Adipose tissue (tissue), 3 donors: ENCODE data around the gene OS9. TPM values are rescaled to one million over a fixed set of nuclear protein-coding genes. Genes with fewer than 3 reads are reported as not detected.

Experiments used
- H3K27ac ChIP-seq: one replicate; pipeline ENCODE4 v1.5.1; 2013; ENCODE audit warnings: low read depth, low read length
- WGBS, 3 donors: extraction: QIAGEN DNeasy Blood & Tissue Kit; methylation state at CpG; one replicate each; pipeline ENCODE4 v1.1.7; 2013; 5-methylcytosine and 5-hydroxymethylcytosine counted together
- polyA plus RNA-seq, 3 donors: library from polyadenylated mRNA; stranded (reverse); fragments of 200-250 nt; gene quantifications; one replicate each; pipeline ENCODE4 v1.2.3, GENCODE V29; 2013
- donor health status: healthy with polysubstance abuse.
- donor health status: Bipolar disorder and iron deficiency.
- donor health status: healthy.

Gene OS9
- polyA plus RNA-seq, 3 donors = 176 to 204 (median 192) TPM

DNA sequence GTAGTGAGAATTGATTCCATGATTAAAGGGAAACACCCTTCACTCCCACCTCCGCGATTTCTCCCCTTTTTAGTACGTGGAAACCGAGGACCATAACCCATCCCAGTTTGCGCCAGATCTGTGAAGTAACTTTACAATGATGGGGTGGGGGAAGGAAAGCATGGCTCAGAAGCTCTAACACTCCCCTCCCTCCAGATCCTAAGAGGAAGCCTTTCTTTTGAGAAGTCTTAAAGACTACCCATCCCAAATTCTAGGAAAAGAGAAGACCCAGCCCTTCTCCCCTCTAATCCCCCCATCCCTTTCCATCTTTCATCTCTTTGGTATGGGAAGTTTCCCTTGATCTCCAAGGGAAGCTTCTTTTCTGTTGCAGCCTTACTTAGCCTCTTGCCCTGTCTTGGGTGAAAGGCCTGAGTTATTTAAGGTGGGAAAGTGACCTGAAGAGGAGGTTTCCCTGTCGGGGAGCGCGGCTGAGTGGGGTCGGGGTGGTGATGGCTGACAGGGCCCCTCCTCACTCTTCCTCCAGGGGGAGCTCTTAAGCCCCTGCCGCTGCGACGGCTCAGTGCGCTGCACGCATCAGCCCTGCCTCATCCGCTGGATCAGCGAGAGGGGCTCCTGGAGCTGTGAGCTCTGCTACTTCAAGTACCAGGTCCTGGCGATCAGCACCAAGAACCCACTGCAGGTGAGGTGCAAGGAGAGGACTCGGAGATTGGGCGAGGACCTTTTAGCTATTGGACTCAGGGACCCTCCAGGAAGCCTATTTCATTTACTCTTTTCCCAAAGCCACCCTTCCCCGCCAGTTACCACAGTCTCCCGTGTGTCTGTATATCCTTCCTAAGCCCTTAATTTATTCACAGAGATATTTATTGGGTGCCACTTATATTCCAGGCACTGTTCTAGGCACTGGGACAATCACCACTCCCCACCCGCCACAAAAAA lies 62.7 kb downstream of the OS9 start:
- 36 to 55% (median 46%) methylated on average over 21 to 22 of the region's 22 CpGs for whole genome bisulfite sequencing, 3 donors
- no peak overlapping the region for H3K27ac ChIP-seq

DNA sequence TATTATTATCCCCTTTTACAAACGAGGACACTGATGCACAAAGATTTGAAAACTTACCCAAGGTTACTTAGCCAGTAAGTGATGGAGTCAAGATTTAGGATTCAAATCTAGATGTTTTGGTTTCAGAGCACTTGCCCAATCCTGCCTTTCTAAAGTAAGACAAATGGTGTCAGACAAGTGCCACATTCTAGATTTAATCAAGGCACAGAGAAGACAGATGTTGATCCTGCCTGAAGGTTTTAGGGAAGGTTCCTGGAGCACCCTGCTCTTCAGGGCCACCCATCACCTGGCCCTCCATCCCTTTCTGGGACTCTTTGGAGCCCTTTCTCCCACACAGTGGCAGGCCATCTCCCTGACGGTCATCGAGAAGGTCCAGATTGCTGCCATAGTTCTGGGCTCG lies 63.8 kb downstream of the OS9 start:
- H3K27ac ChIP-seq = no peak overlapping the region
- 95 to 96% (median 95%) methylated on average over 4 of the region's 4 CpGs for WGBS, 3 donors

DNA sequence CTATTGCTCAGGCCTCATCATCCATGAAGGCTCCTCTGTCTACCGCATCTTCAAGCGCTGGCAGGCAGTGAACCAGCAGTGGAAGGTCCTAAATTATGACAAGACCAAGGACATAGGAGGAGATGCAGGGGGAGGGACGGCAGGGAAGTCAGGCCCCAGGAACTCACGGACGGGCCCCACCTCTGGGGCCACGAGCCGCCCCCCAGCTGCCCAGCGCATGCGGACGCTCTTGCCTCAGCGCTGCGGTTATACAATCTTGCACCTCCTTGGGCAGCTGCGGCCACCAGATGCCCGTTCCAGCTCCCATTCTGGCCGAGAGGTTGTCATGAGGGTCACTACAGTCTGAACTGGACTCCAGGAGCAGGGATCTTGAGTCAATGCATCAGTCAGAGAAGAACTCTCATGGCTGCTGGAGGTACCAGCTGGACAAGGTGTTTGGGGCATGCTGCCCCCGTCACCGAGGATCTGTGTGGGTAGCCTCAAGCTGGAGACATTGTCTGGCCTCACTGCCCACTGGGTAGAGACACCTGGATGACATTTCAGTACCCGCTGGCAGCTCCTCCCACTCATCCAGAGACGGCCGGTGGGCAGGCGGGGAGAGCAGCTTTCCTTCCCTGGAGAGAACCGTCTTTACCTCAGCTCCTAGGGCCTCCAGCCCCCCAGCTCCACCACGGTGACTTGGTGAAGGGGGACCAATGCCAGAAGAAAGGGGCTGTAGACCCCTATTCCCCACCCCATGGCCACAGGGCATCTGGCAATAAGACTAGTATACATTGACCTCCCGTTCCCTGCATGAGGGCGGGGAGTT lies 64.8 kb downstream of the OS9 start:
- H3K27ac ChIP-seq = no peak overlapping the region
- WGBS, 3 donors = 91 to 97% (median 94%) methylated on average over 25 of the region's 25 CpGs

DNA sequence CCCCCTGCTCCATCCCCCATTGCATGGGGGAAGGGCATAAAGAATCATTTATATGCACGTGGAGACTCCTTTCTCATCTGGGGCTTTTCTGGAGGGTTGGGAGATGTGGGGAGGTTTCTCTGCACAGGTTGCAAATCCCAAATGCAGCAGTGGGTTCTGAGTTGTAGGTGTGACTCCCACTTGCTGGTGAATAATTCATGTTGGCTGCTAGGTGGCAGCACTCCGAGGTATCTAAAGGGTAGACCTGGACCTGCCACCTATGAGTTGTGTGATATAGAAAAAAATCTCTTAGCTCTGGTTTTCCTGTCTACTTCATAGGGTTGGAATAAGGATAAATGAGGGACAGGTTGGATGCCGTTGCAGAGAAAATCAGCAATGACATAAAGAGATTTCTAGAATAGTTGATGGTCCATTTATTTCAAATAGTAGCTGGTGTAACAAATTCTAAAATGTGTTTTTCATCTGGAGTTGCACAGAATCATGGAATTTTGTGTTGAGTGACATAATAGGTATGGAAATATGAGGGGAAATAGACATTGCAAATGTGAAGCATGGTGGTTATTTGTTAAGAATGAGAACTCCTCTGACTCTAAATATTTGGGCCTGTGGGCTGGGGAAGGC lies 65.5 kb downstream of the OS9 start:
- 22 to 45% (median 42%) methylated on average over 3 of the region's 3 CpGs for WGBS, 3 donors
- no peak overlapping the region for H3K27ac ChIP-seq

DNA sequence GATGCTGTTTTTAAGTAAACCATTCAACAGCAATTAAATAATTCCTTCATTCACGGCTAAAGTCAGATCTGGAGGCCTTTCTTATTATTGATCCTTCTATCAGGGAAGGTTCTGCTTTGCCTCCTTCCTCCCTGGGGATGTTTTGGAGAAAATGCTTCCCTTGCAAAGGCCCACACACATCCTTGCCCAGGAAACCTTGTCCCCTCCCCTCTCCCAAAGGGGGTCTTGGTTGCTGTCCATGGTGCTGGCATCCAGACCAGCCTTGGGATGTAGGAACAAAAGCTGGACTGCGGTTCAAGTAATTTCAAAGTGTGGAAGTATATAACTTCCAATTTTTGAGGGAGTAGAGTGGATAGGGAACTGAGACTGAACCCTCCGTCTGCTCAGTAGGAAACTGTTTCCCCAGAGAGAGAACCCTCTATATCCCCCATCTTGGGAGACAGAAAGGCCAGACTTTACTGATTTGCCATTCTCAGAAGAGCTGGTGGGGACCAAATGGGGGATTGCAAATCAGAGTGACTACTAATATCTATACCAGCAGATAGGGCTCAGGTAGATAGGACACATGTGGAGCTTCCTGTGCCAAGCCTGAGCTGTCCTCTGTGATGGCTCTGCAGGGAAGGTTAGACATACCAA lies 66.5 kb downstream of the OS9 start:
- no peak overlapping the region for H3K27ac ChIP-seq
- WGBS, 3 donors = 89 to 93% (median 93%) methylated on average over 3 of the region's 3 CpGs

DNA sequence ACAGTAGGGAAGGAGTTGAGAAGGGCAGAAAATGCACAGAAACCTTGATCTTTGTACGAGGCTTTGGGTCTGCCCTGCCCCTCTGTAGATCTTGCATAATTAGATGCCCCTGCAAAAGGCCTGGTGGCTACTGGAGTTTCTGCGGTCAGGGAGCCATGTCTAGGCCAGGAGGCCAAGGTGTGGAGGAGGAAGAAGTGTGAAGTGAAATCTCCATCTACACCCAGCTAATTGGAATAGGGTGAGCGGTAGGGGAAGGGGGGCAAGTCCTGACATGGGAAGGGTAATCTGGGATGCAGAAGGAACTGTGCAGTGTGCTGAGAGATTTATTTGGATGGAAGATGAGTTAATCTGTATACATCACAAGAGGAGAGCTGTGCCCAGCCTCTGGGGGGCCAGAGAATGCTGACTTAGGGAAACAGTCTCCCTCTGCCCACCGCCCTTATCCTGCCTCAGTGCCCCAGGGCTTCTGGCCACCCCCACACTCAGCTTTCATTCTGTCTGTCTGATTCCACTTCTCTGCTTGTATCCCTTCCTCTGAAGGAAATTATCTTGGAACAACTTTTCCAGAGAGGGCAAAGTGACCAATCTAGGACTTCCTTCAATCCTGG lies 67.6 kb downstream of the OS9 start:
- WGBS, 3 donors = 92 to 96% (median 94%) methylated on average over 4 of the region's 4 CpGs
- H3K27ac ChIP-seq = no peak overlapping the region

DNA sequence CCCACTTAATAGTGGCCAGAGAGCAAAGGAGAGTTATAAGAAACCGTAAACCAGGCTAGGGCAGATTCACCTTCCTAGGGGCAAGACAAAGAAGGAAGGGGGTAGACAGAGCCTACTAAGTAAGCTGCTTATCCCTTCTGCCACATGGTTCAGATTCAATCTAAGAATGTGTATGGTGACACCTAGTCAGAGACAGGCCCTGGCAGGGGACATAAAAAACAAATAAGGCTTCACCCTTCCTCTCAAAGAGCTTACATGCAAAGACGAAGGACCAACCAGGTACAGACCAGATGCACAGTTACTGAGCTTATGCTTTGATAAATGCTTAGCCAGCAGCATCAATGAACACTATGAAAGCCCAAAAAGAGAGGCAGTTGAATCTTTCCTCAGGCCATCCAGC lies 68.5 kb downstream of the OS9 start:
- 93 to 96% (median 94%) methylated on average over 2 of the region's 2 CpGs for WGBS, 3 donors
- no peak overlapping the region for H3K27ac ChIP-seq

DNA sequence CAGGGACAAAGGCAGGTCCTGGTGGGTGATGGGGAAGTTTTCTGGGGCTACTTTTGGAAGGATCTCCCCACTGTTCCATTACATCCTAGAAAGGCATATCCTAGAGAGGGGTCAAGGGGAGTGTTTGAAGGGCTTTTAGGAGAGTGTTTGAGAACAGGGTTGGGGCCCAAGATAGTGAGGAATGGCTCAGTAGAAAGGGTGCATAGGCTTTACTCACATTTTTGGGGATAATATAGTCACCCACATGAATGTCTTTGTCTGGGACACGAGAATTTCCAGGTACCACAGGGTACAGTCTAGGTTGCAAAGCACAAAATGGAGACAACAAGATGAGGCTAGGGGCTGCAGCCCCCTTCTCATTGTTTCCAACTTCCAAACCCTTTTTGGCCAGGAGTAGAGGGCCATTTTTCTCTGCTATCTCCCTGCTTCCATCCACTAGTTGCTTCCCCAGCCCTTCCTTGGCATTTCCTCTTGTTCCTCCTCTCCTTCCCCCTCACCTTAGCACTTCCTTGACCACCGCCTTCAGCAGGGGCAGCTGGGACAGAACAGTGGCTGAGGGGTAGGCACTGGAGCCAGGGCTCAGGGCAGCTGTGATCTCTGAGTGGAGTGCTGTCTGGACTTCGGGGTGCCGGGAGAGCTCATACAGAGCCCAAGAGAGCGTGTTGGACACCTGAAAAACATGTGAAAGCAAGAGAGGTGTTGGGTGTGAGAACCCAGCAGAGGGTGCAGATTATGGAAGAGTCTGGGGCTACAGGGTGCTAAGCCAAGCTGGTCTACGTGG lies 70.1 kb downstream of the OS9 start:
- H3K27ac ChIP-seq = no peak overlapping the region
- 70 to 81% (median 76%) methylated on average over 6 of the region's 6 CpGs for WGBS, 3 donors

DNA sequence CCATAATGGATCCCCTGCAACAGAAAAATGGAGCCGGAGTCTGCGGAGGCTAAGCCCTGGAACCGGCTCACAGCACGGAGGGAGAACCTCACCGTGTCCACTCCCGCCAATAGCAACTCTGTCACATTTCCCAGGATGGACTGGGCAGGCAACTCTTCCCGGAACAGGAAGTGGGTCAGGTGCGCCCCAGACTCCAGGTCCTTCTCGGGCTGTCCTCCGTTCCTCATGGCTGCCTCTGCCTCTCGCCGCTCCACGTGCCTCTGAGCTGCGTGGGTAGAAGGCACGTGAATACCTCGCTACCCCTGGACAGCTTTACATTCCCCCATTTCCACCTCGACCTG lies 70.7 kb downstream of the OS9 start:
- 7 to 18% (median 17%) methylated on average over 17 of the region's 17 CpGs for WGBS, 3 donors
- H3K27ac ChIP-seq = no peak overlapping the region

DNA sequence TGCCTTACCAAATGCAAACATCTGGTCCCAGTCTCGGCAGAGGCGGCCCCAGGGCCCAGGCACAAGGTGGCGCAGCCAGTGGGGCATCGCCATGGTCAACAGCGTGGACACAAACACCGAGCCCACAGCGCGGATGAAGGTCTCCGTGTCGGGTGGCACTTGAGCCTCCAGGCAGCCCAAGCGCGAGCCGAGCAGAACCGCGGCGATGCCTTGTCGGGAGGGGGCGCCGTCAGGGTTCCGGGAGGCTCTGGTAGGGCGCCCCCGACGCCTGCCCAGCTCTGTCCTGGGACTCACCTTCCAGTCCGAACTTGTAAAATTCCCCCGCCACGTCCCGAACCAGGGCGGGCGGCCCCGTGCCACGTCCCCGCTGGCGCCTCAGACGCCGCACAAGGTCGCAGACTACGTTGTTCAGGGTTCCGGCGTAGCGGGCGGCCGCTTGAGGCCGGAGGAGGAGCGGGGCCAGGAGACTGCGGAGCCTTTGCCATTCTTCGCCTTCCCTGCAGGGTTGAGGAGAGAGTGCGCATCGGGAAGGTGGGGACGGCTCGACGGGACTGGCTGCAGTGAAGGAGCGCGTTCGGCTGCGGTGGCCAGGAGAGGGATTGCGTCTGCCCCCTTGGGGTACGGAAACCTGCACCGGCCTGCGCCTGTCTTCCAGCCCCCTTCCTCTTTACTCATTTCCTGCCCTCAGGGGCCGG lies 71.2 kb downstream of the OS9 start:
- 0 to 2% (median 1%) methylated on average over 57 to 60 of the region's 60 CpGs for WGBS, 3 donors
- no peak overlapping the region for H3K27ac ChIP-seq

DNA sequence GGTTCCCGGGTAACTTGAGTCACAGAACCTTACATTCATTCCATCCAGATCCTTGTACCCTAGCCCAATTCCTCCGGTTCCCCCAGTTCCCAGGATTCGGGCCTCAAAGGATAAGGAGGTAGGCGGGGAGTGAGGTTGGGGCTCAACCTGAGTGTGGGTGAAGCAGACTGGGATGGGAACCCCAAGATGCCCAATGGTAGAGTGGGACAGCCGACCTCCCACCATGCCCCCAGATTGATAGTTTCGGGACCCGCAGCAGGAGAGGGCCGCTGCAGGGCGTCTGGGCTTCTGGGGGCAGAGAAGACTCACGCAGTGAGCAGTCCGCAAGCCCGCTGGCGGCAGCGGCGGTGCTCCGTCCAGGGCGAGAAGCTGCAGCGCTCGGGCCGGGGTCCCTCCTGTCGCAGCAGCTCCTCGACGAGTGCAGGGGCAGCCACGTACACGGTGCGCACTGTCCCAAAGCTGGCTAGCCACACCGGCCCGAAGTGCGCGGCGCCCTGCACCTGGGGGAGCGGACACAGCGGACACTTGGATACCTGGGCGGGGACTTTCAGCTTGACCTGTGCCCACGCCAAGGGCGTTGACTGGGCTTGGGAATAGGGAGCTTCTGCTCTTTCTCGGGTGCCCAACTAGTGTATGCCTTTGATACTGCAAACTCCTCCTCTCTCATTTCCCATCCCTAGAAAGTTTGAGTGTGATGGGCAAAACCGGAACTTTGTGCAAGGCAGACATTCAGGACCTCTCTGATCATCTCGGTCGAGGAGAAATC lies 71.9 kb downstream of the OS9 start:
- WGBS, 3 donors = 1 to 4% (median 2%) methylated on average over 40 of the region's 40 CpGs
- H3K27ac ChIP-seq = no peak overlapping the region

DNA sequence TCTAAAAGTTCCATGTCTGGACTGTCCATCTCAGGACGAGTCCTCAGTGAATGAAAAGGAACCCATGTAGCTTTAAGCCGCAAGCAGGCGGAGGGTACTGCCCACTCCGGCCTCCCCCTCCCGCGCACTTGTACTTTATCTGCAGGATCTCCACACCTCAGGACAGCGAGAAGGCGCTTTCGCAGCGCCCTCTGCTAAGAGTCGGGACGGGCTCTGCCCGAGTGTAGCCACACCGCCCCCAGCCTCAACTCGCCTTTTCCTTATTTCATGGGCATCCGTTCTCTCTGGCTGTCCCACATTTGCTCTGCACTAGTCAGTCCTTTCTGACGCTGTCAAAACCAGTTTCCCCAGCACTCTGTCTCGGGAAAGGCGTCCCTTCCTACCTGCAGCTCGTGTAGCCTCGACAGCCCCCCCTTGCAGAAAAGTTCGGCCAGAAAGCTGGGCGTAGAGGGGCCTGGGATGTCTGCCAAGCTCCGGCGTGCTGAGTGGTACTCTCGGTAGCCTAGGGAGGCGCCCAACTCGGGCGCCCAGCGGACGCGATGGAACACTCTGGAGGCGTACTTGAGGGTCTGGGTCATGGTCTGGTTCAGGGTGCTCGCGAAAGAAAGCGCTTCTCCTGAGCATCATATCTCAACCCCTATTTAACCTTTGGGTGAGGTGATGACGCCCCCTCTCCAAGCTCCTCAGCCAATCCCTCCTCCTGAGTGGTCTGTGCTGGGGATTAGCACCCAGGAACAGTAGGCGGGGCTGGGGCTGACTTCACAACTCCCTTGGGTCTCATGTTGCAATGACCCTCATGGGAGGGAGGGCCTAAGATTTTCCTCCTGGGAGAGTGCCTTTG lies 72.8 kb downstream of the OS9 start, which contains the start of gene CYP27B1:
TSS of gene CYP27B1 (minus strand) at position 615 of the 841 bp plus-strand sequence. CDS start at position 578, 37 bp downstream.
- H3K27ac ChIP-seq = no peak within 1 kb of the TSS
- WGBS, 3 donors = 5 to 8% (median 8%) methylated on average over 38 of the region's 38 CpGs

DNA sequence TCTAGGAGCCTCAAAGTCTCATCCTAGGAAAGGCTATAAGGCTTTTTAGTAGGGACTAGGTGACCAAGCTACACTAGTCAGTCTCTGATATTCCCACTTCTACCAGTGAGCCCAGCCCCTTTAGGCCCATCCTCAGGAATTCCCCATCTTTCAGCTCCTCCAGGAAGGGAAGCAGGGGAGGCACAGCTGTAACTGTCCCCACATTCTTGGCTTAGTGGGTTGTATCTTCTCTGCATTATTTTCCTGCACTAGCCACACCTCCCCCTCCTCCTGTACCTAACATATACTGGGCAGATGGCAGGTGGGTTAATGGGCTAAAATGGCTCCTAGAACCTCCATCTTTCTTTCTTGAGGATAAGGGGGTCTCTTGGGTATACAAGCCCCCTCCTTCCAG lies 73.4 kb downstream of the OS9 start:
- no peak overlapping the region for H3K27ac ChIP-seq

DNA sequence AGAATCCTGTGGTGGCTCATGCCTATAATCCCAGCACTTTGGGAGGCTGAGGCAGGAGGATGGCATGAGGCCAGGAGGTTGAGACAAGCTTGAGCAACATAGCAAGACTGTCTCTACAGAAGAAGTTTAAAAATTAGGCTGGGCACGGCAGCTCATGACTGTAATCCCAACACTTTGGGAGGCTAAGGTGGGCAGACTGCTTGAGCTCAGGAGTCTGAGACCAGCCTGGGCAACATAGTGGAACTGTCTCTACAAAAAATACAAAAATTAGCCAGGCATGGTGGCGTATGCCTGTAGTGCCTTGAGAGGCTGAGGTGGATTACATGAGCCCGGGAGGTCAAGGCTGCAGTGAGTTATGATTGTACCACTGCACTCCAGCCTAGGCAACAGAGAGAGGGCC lies 73.9 kb downstream of the OS9 start:
- no peak overlapping the region for H3K27ac ChIP-seq
- WGBS, 3 donors = 88 to 94% (median 93%) methylated on average over 3 of the region's 3 CpGs

DNA sequence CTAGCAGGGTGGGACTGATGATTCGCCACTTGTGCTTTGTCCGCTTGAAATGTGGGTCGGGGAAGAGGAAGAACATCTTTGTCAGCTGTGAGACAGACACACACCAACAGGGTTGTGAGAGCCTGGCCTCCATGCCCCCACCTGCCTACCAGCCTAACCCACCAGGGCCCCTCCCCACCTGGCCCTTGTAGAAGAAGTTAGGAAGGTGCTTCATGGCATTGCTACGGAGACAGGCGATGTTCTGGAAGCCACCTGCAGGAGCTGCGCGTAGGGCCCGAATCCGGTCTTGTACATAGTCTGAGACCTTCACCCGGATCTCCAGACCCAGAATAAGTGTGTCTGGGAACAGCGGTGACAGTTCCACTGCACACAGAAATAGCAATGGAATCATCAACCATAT lies 75.7 kb downstream of the OS9 start:
- 95 to 98% (median 96%) methylated on average over 11 of the region's 11 CpGs for WGBS, 3 donors

DNA sequence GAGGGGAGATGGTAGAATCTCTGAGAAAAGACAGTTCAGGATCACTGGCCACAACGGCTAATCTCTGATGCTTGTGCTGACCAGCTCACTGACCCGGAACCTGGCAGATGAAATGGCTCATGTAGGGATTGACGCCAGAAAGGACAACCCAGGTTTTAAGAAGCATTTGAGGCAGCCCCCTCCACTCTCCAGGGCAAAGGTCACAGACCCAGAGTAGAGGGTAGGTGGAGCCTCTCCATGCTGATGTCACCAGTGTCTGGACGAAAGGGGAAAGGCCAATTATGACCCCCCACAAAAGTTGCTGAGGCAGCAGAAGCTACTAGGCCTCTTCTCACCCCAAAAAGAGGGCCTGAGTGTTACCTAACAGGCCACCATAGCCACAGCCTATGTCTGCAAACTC lies 76.8 kb downstream of the OS9 start:
- WGBS, 3 donors = 85 to 92% (median 87%) methylated on average over 4 of the region's 4 CpGs
- no peak overlapping the region for H3K27ac ChIP-seq

More for the DNA sequence above, 75.7 kb downstream of the OS9 start:
- H3K27ac ChIP-seq = no peak overlapping the region
